HG03354 (cell line): ENCODE measurements around the gene C6orf47.
A peak's percentile ranks its signal among the peaks of the same experiment; 100 is the strongest.

Experiments used
- ATAC-seq: cut with Tn5 transposase; IDR thresholded peaks from one replicate; pipeline ENCODE4 v1.9.1; 2021; ENCODE audit warnings: mild to moderate bottlenecking; ENCODE audit not compliant: unreplicated experiment, poor library complexity, severe bottlenecking

The C6orf47 gene

DNA sequence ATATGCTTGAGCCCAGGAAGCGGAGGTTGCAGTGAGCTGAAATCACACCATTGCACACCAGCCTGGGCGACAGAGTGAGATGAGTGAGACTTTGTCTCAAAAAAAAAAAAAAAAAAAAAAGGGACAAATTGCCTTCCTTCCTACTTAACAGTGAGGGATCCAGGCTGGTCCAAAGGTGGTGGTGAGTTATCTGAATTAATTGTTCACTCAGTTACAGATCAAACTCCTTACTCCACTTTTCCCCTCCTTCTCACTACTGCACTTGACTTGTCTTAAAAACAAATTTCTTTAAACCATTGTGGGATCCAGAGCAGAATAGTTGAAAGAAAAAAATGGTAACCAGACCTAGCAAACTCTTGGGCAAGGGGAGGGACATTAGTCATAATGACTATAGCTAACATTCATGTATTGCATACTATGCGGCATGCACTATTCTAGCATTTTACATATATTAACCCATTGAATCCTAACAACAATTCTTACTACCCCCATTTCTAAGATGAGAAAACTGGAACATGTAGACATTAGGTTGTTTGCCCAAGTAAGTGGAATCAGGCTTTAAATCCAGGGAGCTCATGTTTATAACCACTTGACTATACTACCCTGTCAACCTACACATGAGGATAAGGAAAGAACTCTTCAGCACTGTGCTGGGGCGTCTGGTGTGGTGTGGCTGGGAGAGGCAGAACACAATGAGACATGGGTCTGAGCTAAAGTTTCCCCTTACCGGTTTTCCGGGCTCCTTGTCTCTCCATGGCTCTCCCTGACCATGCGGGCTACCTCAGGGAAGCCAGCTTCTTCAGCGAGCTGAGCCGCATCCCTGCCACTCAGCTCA lies 2.8 kb upstream of the C6orf47 start:
- ATAC-seq = no peak

- ATAC-seq = no peak
Measured at GRCh38 chr6:31662124-31662723, 1.6 kb upstream of the C6orf47 start.

GRCh38 chr6:31661262-31662123 lies 915 bp upstream of the C6orf47 start:
- ATAC-seq = no peak

GRCh38 chr6:31659649-31660380 lies 763 bp downstream of the C6orf47 start:
- ATAC-seq = no peak

GRCh38 chr6:31658983-31659648 lies 1.5 kb downstream of the C6orf47 start:
- no peak for ATAC-seq

GRCh38 chr6:31658158-31658688 lies 2.4 kb downstream of the C6orf47 start:
- no peak for ATAC-seq

GRCh38 chr6:31657406-31658157 lies 3.0 kb downstream of the C6orf47 start:
- ATAC-seq = no peak

GRCh38 chr6:31655349-31656237 lies 5.0 kb downstream of the C6orf47 start, which contains the start of gene APOM:
Gene APOM (plus strand): TSS chr6:31655894. CDS start chr6:31655967, 73 bp downstream.
- ATAC-seq = no peak

DNA sequence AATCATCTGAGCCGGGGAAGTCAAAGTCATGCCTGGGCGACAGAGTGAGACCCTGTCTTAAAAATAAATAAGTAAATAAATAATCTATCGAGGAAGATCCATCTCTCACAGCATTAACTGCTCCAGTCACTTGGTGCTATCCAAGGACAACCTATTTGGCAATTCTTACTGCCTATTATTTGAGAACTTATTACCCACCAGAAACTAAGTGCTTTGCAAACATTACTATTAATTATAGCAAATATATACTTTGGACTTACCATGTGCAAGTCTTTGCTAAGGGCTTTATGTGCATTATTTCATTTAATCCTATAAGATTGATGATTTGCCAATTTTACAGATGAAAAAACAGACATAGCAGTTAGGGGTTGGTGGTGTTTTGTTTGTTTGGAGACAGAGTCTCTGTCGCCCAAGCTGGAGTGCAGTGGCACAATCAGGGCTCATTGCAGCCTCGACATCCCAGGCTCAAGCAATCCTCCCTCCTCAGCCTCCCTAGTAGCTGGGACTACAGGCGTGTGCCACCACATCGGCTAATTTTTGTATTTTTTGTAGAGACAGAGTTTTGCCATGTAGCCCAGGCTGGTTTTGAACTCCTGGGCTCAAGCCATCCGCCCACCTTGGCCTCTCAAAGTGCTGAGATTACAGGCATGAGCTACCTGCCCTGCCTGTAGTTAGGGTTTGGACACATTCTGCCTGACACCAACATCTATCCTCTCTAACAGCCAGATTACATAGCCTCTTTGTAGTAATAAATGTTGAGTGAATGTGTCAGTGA lies 5.8 kb downstream of the C6orf47 start:
- no peak for ATAC-seq

DNA sequence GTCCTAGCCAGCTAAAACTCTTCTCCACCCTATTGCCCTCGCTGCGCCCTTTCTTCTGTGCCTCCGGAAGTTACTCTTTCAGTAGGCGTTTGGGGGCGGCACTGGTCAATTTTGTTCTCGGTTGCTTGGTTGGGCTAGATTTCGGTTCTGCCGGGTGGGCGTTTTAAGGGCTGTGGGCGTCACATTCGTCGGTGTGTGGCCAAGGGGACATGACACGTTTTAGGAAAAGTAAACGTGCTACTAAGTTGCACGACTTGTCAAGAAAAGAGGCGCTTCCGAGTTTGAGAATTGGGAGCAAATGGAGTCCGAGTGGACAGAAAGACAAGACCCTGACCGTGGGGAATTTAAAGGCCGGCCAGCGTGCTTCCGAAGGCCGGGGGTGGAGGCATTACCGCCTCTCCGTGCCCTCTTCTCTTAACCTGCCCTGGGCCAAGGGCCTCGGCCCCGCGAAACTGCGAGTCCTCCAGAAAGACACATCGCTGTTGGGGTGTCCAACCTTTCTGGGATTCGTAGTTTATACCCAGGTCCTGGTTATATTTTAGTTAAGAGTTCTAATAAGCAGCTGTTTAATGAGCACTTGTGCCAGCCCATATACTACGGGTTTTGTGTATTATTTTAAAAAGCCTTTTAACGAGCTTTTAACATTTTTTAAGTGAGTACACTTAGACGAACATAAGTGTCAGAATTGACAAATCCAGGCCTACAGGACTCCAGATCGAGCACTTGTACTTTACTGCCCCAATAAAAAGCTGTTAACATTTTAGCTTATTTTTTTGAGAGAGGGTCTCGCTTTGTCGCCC lies 7.5 kb downstream of the C6orf47 start:
- peak; percentile 70 for ATAC-seq

DNA sequence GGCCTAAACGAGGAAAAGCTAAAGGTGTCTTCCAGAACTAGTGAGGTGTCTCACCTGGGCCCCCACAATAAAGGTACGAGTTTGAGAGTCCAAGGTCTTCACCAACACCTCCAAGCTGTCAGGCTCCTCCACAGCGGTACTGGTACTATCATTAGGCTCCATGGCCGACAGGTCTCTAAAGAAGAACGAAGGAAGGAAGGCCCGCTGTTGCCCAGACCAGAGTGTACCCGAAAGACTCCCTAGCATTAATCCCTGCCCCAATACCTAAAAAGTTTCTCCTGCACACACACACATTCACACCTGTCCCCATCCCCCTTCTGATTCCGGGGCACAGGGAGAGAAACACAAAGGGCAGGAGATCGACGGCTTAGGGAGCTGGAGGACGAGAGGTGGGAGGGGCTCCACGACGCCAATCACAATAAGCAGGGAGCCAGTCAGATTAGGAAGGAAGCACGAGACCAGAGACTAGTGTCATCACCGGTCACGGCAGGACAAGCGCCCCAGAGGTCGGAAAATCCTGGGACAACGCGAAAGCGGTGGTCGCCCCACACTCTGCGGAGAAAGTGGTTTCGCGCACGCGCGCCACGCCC lies 8.9 kb downstream of the C6orf47 start:
- peak; percentile 28 for ATAC-seq

- ATAC-seq = no peak
Measured at GRCh38 chr6:31645325-31645724, 15.3 kb downstream of the C6orf47 start.

GRCh38 chr6:31643818-31644454 lies 16.6 kb downstream of the C6orf47 start:
- ATAC-seq = no peak

DNA sequence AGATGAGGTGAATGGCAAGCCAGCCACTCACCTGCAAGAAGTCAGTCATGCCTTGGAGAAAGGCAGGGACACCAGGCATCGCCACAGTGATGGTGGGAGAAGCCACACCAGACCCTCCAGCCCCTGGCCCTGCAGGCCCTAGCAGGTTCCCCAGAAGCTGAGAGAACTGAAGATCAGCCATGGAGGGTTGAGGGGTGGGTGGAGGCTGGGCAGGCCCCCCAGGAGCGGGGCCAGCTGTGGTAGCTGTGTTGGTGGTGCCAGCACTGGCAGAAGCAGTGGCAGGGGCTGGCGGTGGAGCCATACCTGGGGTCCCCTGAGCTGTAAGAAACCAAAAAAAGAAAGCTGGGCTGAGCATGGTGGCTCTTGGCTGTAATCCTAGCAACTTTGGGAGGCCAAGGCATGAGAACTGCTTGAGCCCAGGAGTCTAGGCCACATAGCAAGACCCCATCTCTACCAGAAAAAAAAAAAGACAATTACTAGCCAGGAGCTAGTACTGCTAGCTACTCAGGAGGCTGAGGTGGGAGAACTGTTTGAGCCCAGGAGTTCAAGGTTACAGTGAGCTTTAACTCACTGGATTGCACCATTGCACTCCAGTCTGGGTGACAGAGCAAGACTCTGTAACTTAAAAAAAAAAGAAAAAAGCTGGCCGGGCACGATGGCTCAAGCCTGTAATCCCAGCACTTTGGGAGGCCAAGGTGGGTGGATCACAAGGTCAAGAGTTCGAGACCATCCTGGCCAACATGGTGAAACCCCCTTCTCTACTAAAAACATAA lies 17.6 kb downstream of the C6orf47 start:
- ATAC-seq = no peak
